Measurements from ENCODE around the gene GAREM1. TPM values are rescaled to one million over a fixed set of nuclear protein-coding genes. Genes with fewer than 3 reads are reported as not detected.

The GAREM1 gene
- total and polyA plus RNA-seq, 2 donors (not counting 3 experiments of a cell fraction or from before 2014, with no cell fraction given) = 0.69 to 1.0 TPM

GRCh38 chr18:32264401-32264800 lies 206.3 kb downstream of the GAREM1 start:
- no TSS peak for BruUV-seq (replicated peaks)
- no peak for FAIRE-seq

More at GRCh38 chr18:32264401-32264800, 206.3 kb downstream of the GAREM1 start:
- H4K20me1 ChIP-seq (replicated peaks; ENCODE audit: control insufficient read depth, extremely low read depth, insufficient read depth, low read length) = no peaks in the 10 kb centered on the region
- H3K9ac ChIP-seq (replicated peaks; ENCODE audit: extremely low read depth, insufficient read depth, low read length) = no peak overlapping the region
- dilution Hi-C loops (cut with MboI; ENCODE audit: extremely low pct_ligation_motif_present, low sequenced_read_pairs) = no loop called here
- H3K79me2 ChIP-seq (ENCODE audit: control insufficient read depth, insufficient read depth, low read length) = no peaks in the 10 kb centered on the region
- H3K27ac ChIP-seq (ENCODE audit: insufficient read depth, low read depth, low read length) = no peak overlapping the region
- intact Hi-C loops (cut with micrococcal nuclease) = no loop called here
- no peaks in the 10 kb centered on the region for H3K4me1 ChIP-seq (ENCODE audit: control insufficient read depth, extremely low read depth, insufficient read depth, low read length)
- no peaks in the 10 kb centered on the region for H3K9me1 ChIP-seq (replicated peaks; ENCODE audit: control insufficient read depth, extremely low read depth, insufficient read depth, low read length)
- no peak overlapping the region for H3K4me3 ChIP-seq (replicated peaks in 1 of 3; ENCODE audit: insufficient read depth in 1 of 3, low read depth in 1 of 3, low read length in 3 of 3)
- no peak overlapping the region for H3K4me2 ChIP-seq (ENCODE audit: insufficient read depth, low read length)
- no peaks in the 10 kb centered on the region for H3K27me3 ChIP-seq (ENCODE audit: control insufficient read depth in 2 of 2, insufficient read depth in 2 of 2, low read length in 2 of 2)
- no peaks in the 10 kb centered on the region for H3K9me3 ChIP-seq (replicated peaks; ENCODE audit: control insufficient read depth, insufficient read depth, low read length)
- no peaks in the 10 kb centered on the region for H3K36me3 ChIP-seq (ENCODE audit: control insufficient read depth in 2 of 2, extremely low read depth in 1 of 2, insufficient read depth in 2 of 2, low read length in 2 of 2)
- ChIA-PET CTCF (interaction anchor here (0.8 to 1.2 kb wide), 2 partner anchors 106 to 285 kb away, joined by 3 to 5 read pairs; no protein-coding TSS in a partner anchor), POLR2A (no interaction called here)
- DNase-seq (ENCODE audit: low read depth, low spot score) = no peak
- TF ChIP-seq MYC (IDR thresholded peaks at IDR 0.05; ENCODE audit: low read depth, low read length) (no peak), GATA2 (IDR thresholded peaks at IDR 0.05; ENCODE audit: insufficient read depth, insufficient read length, low read depth, low read length) (no peak), JUN (IDR thresholded peaks at IDR 0.05; ENCODE audit: borderline replicate concordance, insufficient read depth, insufficient read length, low read depth) (no peak), POLR2AphosphoS5 (IDR thresholded peaks at IDR 0.05; ENCODE audit: insufficient read depth, low read depth, low read length) (no peak), EZH2 (IDR thresholded peaks at IDR 0.05; ENCODE audit: borderline replicate concordance, low read depth, low read length, severe bottlenecking) (no peak), CTCF (IDR thresholded peaks at IDR 0.05; ENCODE audit: extremely low read depth in 1 of 2, insufficient read depth in 1 of 2, low read depth in 1 of 2, low read length in 2 of 2) (no peak), FOS (IDR thresholded peaks at IDR 0.05; ENCODE audit: borderline replicate concordance, insufficient read depth, low read length) (no peak), MAX (IDR thresholded peaks at IDR 0.05; ENCODE audit: insufficient read depth, insufficient read length) (no peak)
- H2AFZ ChIP-seq (ENCODE audit: low read depth, low read length) = no peak overlapping the region

Measured in endothelial cell of umbilical vein (primary cell).